ENCODE results near the gene NOS1. TPM values are rescaled to one million over a fixed set of nuclear protein-coding genes. Genes with fewer than 3 reads are reported as not detected.

The NOS1 gene
- total and polyA plus RNA-seq, 2 donors (not counting 3 experiments of a cell fraction or from before 2014, with no cell fraction given), result not detected

GRCh38 chr12:117284140-117284539 lies 77.3 kb downstream of the NOS1 start:
- Histone ChIP-seq H4K20me1 (replicated peaks; ENCODE audit: control insufficient read depth, extremely low read depth, insufficient read depth, low read length) (no peaks in the 10 kb centered on the region), H3K27ac (ENCODE audit: insufficient read depth, low read depth, low read length) (no peak overlapping the region), H3K27me3 (ENCODE audit: control insufficient read depth in 2 of 2, insufficient read depth in 2 of 2, low read length in 2 of 2) (no peaks in the 10 kb centered on the region), H3K4me3 (replicated peaks in 1 of 3; ENCODE audit: insufficient read depth in 1 of 3, low read depth in 1 of 3, low read length in 3 of 3) (no peak overlapping the region), H3K9me1 (replicated peaks; ENCODE audit: control insufficient read depth, extremely low read depth, insufficient read depth, low read length) (no peaks in the 10 kb centered on the region), H3K9ac (replicated peaks; ENCODE audit: extremely low read depth, insufficient read depth, low read length) (no peak overlapping the region), H3K36me3 (ENCODE audit: control insufficient read depth in 2 of 2, extremely low read depth in 1 of 2, insufficient read depth in 2 of 2, low read length in 2 of 2) (no peaks in the 10 kb centered on the region), H3K79me2 (ENCODE audit: control insufficient read depth, insufficient read depth, low read length) (no peaks in the 10 kb centered on the region), H3K4me1 (ENCODE audit: control insufficient read depth, extremely low read depth, insufficient read depth, low read length) (no peaks in the 10 kb centered on the region), H3K9me3 (replicated peaks; ENCODE audit: control insufficient read depth, insufficient read depth, low read length) (no peaks in the 10 kb centered on the region), H2AFZ (ENCODE audit: low read depth, low read length) (no peak overlapping the region), H3K4me2 (ENCODE audit: insufficient read depth, low read length) (no peak overlapping the region)
- BruUV-seq (replicated peaks), result no TSS peak
- intact Hi-C loops (cut with micrococcal nuclease), result no loop called here
- ChIA-PET POLR2A (no interaction called here), CTCF (no interaction called here)
- FAIRE-seq (no peak), DNase-seq (ENCODE audit: low read depth, low spot score) (no peak)
- TF ChIP-seq MYC (IDR thresholded peaks at IDR 0.05; ENCODE audit: low read depth, low read length) (no peak), FOS (IDR thresholded peaks at IDR 0.05; ENCODE audit: borderline replicate concordance, insufficient read depth, low read length) (no peak), POLR2AphosphoS5 (IDR thresholded peaks at IDR 0.05; ENCODE audit: insufficient read depth, low read depth, low read length) (no peak)
- dilution Hi-C loops (cut with MboI; ENCODE audit: extremely low pct_ligation_motif_present, low sequenced_read_pairs), result no loop called here

DNA sequence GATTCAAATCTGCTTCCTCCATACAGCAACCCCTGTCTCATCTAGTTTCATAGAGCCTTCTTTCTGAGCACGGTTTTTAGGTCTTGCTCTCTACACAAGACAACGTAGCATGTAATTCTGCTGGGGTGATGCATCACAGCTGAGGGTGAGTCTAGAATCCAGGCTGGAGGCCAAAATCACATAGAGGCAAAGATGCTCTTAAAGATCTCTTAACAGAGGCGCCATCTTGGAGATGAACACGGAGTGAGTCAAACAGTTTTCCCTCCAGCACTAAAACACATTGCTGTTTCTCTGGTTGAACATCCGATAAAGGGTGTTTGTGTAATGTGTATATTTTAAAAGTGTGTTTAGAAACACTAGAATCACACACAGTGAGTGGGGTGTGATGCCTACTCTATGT lies 78.9 kb downstream of the NOS1 start:
- no peaks in the 10 kb centered on the region for H4K20me1 ChIP-seq (replicated peaks; ENCODE audit: control insufficient read depth, extremely low read depth, insufficient read depth, low read length)
- no peaks in the 10 kb centered on the region for H3K27me3 ChIP-seq (ENCODE audit: control insufficient read depth in 2 of 2, insufficient read depth in 2 of 2, low read length in 2 of 2)
- TF ChIP-seq JUN (IDR thresholded peaks at IDR 0.05; ENCODE audit: borderline replicate concordance, insufficient read depth, insufficient read length, low read depth), result no peak
- no peak for TF ChIP-seq POLR2A (IDR thresholded peaks at IDR 0.05; ENCODE audit: low read depth, low read length)
- TF ChIP-seq, protein P1, sequence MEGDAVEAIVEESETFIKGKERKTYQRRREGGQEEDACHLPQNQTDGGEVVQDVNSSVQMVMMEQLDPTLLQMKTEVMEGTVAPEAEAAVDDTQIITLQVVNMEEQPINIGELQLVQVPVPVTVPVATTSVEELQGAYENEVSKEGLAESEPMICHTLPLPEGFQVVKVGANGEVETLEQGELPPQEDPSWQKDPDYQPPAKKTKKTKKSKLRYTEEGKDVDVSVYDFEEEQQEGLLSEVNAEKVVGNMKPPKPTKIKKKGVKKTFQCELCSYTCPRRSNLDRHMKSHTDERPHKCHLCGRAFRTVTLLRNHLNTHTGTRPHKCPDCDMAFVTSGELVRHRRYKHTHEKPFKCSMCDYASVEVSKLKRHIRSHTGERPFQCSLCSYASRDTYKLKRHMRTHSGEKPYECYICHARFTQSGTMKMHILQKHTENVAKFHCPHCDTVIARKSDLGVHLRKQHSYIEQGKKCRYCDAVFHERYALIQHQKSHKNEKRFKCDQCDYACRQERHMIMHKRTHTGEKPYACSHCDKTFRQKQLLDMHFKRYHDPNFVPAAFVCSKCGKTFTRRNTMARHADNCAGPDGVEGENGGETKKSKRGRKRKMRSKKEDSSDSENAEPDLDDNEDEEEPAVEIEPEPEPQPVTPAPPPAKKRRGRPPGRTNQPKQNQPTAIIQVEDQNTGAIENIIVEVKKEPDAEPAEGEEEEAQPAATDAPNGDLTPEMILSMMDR (IDR thresholded peaks at IDR 0.05; ENCODE audit: extremely low read depth in 1 of 2, insufficient read depth in 1 of 2, low read depth in 1 of 2, low read length in 2 of 2), result no peak
- TF ChIP-seq POLR2AphosphoS5 (IDR thresholded peaks at IDR 0.05; ENCODE audit: insufficient read depth, low read depth, low read length), result no peak
- TF ChIP-seq FOS (IDR thresholded peaks at IDR 0.05; ENCODE audit: borderline replicate concordance, insufficient read depth, low read length), result no peak
- TF ChIP-seq GATA2 (IDR thresholded peaks at IDR 0.05; ENCODE audit: insufficient read depth, insufficient read length, low read depth, low read length), result no peak
- no peak for TF ChIP-seq MYC (IDR thresholded peaks at IDR 0.05; ENCODE audit: low read depth, low read length)
- TF ChIP-seq EZH2 (IDR thresholded peaks at IDR 0.05; ENCODE audit: borderline replicate concordance, low read depth, low read length, severe bottlenecking), result no peak
- TF ChIP-seq, protein P2, sequence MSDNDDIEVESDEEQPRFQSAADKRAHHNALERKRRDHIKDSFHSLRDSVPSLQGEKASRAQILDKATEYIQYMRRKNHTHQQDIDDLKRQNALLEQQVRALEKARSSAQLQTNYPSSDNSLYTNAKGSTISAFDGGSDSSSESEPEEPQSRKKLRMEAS (IDR thresholded peaks at IDR 0.05; ENCODE audit: insufficient read depth, insufficient read length), result no peak
- ChIA-PET POLR2A (no interaction called here), CTCF (no interaction called here)
- DNase-seq (ENCODE audit: low read depth, low spot score) (no peak), FAIRE-seq (no peak)
- H3K4me2 ChIP-seq (ENCODE audit: insufficient read depth, low read length), result no peak overlapping the region
- intact Hi-C loops (cut with micrococcal nuclease) (no loop called here), dilution Hi-C loops (cut with MboI; ENCODE audit: extremely low pct_ligation_motif_present, low sequenced_read_pairs) (no loop called here)
- no peak overlapping the region for H3K4me3 ChIP-seq (replicated peaks in 1 of 3; ENCODE audit: insufficient read depth in 1 of 3, low read depth in 1 of 3, low read length in 3 of 3)
- H3K79me2 ChIP-seq (ENCODE audit: control insufficient read depth, insufficient read depth, low read length), result no peaks in the 10 kb centered on the region
- H3K9ac ChIP-seq (replicated peaks; ENCODE audit: extremely low read depth, insufficient read depth, low read length), result no peak overlapping the region
- BruUV-seq (replicated peaks), result no TSS peak
- no peak overlapping the region for H2AFZ ChIP-seq (ENCODE audit: low read depth, low read length)
- H3K9me1 ChIP-seq (replicated peaks; ENCODE audit: control insufficient read depth, extremely low read depth, insufficient read depth, low read length), result no peaks in the 10 kb centered on the region
- H3K4me1 ChIP-seq (ENCODE audit: control insufficient read depth, extremely low read depth, insufficient read depth, low read length), result no peaks in the 10 kb centered on the region
- H3K36me3 ChIP-seq (ENCODE audit: control insufficient read depth in 2 of 2, extremely low read depth in 1 of 2, insufficient read depth in 2 of 2, low read length in 2 of 2), result no peaks in the 10 kb centered on the region
- H3K27ac ChIP-seq (ENCODE audit: insufficient read depth, low read depth, low read length), result no peak overlapping the region
- H3K9me3 ChIP-seq (replicated peaks; ENCODE audit: control insufficient read depth, insufficient read depth, low read length), result no peaks in the 10 kb centered on the region

Data from endothelial cell of umbilical vein (primary cell).